ENCODE measurements around the gene MCRIP2.

The MCRIP2 gene

GRCh38 chr16:635573-636205 lies 5.9 kb upstream of the MCRIP2 start:
- no peak for TF ChIP-seq CTCF (IDR thresholded peaks at IDR 0.05)

GRCh38 chr16:636206-637080 lies 5.2 kb upstream of the MCRIP2 start, which contains the start of gene METTL26:
TSS of gene METTL26 (minus strand) at chr16:636305. CDS start at chr16:636290, 15 bp downstream.
- TF ChIP-seq CTCF (IDR thresholded peaks at IDR 0.05) = no peak

- no peak for TF ChIP-seq CTCF (IDR thresholded peaks at IDR 0.05)
Measured at GRCh38 chr16:637081-638018, 4.3 kb upstream of the MCRIP2 start.

- no peak for TF ChIP-seq CTCF (IDR thresholded peaks at IDR 0.05)
Measured at GRCh38 chr16:638034-638543, 3.5 kb upstream of the MCRIP2 start.

- TF ChIP-seq CTCF (IDR thresholded peaks at IDR 0.05) = no peak
Measured at GRCh38 chr16:638836-639235, 2.8 kb upstream of the MCRIP2 start.

GRCh38 chr16:640614-641013 lies 1.0 kb upstream of the MCRIP2 start:
- TF ChIP-seq CTCF (IDR thresholded peaks at IDR 0.05) = no peak

Measured in LNCAP (cell line).